ENCODE results near the gene GNAT1.
"Not testable (repeated sequence)": the region's sequence is repeated elsewhere in the genome, so short reads cannot be mapped to it uniquely, and the experiment has no call there.

GNAT1 gene

DNA sequence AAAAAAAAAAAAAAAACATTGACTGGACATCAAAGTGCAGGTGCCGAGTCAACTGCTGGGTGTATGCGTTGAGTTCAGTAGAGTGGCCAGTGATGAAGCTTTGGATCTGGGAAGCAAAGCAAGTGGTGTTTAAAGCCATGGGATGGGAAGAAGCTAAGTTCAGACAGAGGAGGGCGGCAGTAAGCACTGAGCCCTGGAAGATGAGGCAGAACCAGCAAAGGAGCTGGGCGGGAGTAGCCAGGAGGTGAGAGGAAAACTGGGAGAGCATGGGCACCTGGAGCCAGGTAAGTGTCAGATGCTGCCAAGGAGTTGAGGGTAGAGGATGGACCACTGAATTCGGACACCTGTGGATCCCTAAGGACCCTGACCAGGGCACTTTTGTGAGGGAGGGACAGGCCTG is 33.2 kb downstream of the GNAT1 start:
- no peak for DNase-seq

GRCh38 chr3:50226888-50227389 is 35.5 kb downstream of the GNAT1 start:
- DNase-seq = peak; percentile 25

GRCh38 chr3:50227390-50228183 is 36.2 kb downstream of the GNAT1 start:
- DNase-seq = peak; percentile 82

DNA sequence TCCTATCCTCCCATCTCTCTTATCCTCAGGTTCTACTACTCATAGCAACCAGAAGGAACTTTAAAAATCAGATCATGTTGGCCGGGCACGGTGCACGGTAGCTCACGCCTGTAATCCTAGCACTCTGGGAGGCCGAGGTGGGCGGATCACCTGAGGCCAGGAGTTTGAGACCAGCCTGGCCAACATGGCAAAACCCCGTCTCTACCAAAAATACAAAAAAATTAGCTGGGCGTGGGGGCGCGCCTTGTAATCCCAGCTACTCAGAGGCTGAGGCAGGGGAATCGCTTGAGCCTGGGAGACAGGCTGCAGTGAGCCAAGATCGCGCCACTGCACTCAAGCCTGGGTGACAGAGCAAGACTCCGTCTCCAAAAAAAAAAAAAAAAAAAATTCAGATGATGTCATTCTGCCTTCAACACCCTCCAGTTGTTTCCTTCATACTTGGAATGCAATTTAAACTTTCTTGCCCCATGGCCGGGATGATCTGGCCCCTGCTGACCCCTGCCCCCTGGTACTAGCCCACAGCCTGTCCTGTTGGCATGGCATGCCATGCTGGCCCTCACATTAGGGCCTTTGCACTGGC is 36.9 kb downstream of the GNAT1 start:
- not testable (repeated sequence) for DNase-seq

- no peak for DNase-seq
Measured at GRCh38 chr3:50229490-50229889, 38.1 kb downstream of the GNAT1 start.

GRCh38 chr3:50230104-50230793 is 38.8 kb downstream of the GNAT1 start:
- DNase-seq = no peak

GRCh38 chr3:50230794-50231125 is 39.4 kb downstream of the GNAT1 start:
- no peak for DNase-seq

GRCh38 chr3:50231581-50231980 is 40.2 kb downstream of the GNAT1 start:
- DNase-seq = no peak

DNA sequence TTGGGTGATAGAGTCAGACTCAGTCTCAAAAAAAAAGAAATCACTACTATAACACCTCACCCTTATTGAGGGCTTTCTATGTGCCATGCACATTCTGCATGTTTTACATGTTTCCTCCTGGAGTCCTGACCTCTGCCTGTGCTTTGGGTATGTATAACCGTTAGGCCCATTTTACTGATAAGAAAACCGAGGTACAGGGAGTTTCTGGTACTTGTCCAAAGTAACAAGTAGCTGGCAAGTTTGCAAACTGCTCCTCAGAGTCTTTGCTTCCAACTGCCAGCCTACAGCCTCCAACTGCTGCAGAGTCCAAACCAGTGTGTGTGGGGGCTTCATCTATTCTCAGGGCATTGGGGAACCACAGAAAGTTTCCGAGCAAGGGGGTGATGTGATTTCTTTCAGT is 40.9 kb downstream of the GNAT1 start:
- DNase-seq = no peak

DNA sequence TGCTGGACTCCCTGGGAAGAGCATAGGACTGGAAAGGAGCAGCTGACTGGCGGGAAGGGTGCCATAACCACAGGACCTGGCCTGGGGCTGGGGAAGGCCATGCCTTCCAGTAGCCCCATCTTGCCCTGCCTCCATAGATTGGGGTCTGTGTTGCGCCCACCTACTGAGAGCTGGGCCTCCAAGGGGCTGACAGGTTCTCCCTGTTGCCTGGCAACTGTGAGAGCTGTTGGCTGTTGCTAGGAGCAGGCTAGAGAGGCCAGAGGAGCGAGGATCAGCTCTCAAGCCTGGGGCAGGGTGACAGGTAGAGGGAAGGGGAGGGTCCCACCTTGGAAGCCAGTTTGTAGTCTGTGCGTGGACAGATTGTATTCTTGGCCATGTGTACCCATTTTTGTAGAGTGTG is 41.8 kb downstream of the GNAT1 start:
- DNase-seq = no peak

DNA sequence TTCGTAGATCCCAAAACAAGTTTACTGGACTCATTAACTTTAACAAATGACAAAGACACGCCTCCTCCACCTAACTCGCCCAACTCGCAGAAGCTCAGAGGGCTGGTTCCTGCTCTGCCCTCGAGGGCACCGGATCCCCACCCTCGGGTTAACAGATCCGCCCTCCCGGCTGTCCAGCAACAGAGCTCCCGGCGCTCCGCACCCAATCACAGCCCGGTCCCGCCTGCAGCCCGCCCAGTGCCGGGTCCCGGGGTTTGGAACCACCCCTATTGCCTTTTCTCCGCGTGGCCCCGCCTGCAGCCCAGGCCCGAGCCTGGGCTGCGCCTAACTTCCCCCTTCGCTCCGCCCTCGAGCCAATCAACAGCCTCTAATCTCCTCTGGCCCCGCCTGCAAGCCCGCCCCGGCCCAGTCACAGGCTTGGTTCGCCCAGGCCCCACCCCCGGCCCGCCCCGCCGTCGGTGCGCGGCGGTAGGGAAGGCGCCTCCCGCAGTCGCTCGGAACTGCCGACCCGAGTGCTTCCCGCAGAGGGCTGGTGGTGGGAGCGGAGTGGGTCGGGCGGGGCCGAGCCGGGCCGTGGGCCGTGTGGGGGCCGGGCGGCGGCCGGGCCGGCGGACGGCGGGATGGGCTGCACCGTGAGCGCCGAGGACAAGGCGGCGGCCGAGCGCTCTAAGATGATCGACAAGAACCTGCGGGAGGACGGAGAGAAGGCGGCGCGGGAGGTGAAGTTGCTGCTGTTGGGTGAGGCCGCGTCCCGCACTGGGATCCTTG is 44.5 kb downstream of the GNAT1 start, which contains the start of gene GNAI2:
Gene GNAI2, plus strand, starts transcription at position 489 of the 768 bp plus-strand sequence. Its CDS starts 132 bp downstream, at position 621.
- DNase-seq = peak; percentile 88

- DNase-seq = no peak
Measured at GRCh38 chr3:50236484-50237132, 45.2 kb downstream of the GNAT1 start.

DNA sequence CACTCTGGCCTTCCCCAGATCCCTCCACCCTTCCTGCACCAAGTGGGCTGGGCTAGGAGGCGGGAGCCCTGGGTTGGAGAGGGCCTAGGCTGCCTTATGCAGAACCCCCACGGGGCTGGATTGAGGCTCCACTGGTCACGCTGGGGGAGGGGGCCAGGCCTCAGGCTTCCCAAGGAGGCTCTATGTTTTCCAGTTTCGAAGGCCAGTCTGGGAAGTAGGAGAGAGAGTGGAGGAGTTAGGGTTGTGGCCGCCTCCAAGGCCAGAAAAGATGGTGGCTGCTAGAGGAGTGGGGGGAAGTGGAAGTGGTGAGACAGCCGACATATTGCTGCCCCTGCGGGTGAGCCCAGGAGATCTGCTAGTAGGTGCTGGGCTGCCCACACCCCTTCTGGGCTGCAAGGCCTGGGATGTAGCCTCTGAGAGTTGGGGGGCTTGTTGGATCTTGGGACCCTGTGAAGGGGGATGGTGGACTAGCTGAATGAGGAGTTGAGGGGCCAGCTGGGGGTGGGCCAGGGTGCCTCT is 45.8 kb downstream of the GNAT1 start:
- no peak for DNase-seq

GRCh38 chr3:50237754-50238548 is 46.5 kb downstream of the GNAT1 start:
- peak; percentile 47 for DNase-seq

GRCh38 chr3:50238549-50239026 is 47.2 kb downstream of the GNAT1 start:
- DNase-seq = peak; percentile 12

- no peak for DNase-seq
Measured at GRCh38 chr3:50239649-50240048, 48.2 kb downstream of the GNAT1 start.

- DNase-seq = peak; percentile 31
Measured at GRCh38 chr3:50241163-50241562, 49.8 kb downstream of the GNAT1 start.

DNA sequence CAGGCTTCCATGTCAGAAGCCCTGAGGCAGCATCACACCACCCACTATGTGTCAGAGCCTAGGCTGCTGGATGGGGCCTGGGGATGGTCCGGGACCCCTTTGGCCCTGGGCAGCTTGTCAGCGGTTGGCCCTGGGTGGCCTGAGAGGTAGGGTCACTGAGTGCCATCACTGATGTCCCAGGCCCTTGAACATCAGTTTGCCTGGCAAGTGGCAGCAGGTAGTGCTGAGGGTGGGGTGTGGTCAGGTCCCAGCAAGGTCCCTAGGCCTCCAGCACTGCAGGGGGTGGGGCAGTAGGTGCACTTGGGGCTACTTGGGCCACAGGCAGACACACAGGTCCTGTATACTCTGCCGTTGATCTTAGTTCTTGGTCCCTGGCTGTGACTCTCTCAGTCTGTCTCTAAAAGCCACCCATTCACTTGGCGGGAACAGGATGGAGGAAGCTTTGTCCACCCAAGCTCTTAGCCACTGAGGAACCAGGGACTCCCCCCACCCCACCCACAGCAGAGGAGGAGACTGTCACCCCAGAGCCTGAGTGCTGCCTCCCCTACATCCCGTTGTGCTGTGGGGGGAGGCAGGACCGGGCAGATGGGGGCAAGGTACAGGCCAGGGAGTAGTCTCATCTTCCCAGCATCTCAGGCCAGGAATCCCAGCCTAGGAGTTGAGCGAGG is 50.4 kb downstream of the GNAT1 start:
- no peak for DNase-seq

- no peak for DNase-seq
Measured at GRCh38 chr3:50242381-50242770, 51.0 kb downstream of the GNAT1 start.

DNA sequence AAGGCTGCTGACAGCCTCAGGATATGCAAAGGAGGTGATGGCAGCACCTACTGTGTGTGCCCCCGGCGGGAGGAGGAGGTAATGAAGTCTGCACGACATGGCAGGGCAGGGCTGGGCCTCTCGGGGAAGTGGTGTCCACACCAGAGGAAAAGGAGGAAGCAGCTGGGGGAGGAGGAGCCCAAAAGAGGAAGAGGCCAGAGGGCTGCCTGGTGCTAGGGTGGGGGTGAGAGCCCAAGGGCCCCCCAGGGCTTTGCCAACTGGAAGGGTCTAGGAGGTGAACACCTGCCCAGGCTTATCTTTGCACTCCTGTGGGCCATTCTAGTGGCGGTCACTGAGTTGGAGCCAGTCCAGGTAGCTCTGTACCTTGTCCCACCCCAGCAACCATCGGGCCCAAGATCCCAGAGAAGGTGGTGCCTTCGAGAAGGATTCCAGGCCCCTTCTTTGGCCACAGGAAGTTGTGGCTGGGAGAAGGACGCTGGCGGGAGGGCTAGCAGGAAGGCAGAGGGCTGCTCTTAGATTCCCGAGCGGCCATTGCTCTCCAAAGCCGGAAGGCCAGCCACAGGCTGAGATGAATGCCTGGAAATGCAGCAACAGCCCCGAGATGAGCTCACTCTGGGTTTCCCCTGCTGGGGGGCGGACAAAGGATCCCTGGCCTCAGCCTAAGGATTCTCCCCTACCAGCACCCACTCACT is 51.6 kb downstream of the GNAT1 start:
- no peak for DNase-seq

Measured in COR-L47 (cell line).